HG02642 (cell line): Measurements from ENCODE around the gene B3GNT9.
"Not testable (repeated sequence)": the region's sequence is repeated elsewhere in the genome, so short reads cannot be mapped to it uniquely, and the experiment has no call there.

Source experiments
- ATAC-seq: cut with Tn5 transposase; IDR thresholded peaks from one replicate; pipeline ENCODE4 v1.9.1; 2021; ENCODE audit warnings: mild to moderate bottlenecking; ENCODE audit not compliant: unreplicated experiment, poor library complexity

Gene B3GNT9

GRCh38 chr16:67154578-67155294, 3.9 kb upstream of the B3GNT9 start:
- ATAC-seq = no peak

- no peak for ATAC-seq
Observed at GRCh38 chr16:67151431-67152097, 766 bp upstream of the B3GNT9 start.

DNA sequence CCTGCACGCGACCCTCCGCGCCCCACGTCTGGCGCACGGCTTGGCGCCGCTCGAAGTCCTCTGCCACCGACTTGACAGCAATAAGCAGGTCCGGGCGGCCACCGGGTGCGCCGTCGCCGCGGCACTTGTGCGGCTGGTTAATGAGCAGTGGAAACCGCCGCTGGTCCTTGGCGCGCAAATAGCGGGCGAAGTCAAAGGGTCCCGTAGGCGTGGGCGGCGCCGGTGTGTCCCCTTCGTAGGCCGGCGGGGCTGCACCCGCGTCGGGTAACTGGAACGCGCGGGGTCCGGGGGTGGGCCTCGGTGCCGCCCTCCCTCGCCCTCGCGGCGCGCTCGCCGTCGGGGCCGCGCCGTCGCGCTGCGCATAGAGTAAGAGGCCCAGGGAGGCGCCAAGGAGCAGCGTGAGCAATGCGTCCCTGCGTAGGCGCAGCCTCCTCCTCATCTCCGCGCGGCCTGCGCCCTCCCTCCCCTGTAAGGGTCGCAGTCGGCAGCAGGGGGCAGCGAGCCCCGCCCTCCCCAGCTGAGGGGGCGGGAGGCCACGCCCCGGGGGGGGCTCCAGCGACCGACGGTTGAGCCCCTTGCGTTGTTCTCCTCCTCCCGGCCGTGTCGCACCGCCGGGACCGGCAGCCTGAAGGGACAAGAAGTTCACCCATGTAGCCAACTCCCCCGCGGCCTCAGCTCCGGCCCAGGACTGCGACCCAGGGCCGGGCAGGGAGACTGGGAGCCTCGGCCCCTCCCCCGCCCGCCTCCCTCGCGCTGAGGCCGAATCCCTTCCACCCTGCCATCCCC, 558 bp downstream of the B3GNT9 start:
- ATAC-seq = peak; percentile 31

GRCh38 chr16:67149276-67150046, 1.3 kb downstream of the B3GNT9 start:
- ATAC-seq = no peak

DNA sequence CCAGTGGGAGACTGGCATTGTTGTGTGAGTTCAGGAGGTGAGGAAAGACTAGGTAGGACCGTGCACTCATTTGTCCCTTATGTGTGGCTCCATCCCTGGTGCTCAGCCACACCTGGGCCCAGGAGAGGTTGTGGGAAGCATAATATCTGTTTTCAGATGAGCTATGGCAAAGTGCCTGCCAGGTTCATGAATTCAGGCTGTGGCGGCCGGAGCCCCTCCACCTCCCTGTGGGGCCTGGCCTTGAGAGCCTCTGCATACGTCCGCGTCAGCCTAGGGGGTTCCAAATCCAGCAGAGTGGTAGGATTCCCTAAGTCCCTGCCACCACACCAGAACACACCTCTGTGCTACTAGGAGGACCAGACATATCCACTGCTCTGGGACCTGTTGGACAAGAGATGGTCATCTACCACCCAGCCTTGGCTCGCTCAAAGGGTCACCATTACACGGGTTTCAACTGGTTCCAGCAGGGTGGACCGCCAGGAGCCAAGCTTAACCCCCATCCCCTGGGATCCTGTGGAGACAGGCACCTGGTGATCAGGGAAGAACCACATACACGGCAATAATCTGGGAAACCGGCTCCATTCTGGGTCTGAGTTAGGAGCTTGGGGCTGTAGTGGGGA, 2.0 kb downstream of the B3GNT9 start:
- no peak for ATAC-seq

- no peak for ATAC-seq
Observed at GRCh38 chr16:67148221-67148620, 2.6 kb downstream of the B3GNT9 start.

- no peak for ATAC-seq
Observed at GRCh38 chr16:67147437-67148140, 3.2 kb downstream of the B3GNT9 start.

DNA sequence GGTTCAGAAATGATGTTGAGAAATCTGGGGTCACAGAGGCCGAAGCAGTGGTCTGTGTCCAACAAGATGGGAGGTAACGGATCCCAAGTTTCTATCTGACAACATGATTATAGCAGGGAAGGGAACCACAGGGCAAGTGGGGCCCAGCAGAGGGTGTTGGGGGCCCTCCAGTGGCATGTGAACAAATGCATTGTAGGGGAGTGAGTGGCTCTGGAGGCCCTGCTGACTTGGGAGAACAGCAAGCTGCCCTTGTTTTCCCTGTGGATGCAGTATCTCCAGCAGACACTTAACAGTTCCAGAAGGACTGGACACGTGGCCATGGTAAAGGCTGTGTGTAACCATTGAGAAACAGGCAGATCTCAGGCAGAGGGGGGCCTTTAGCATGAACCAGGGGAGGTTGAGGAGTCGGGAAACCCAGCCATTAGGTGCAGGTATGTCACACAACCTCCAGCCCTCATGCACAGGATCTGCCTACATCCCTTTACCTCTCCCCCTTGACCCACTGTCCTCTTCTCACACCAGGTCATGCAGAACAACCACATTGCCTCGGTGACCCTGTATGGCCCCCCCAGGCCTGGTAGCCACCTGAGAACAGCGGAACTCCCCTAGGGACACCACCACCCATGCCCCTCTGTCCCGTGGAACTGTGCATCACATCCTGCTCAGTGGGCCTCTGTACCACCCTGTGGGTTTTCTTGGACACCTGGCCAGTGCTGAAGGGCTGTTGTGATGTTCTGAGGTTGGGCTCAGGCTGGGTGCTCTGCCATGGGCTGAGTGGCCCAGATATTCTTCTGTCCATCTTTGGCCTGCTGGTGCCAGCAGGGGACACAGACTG, 4.1 kb downstream of the B3GNT9 start:
- ATAC-seq = no peak

DNA sequence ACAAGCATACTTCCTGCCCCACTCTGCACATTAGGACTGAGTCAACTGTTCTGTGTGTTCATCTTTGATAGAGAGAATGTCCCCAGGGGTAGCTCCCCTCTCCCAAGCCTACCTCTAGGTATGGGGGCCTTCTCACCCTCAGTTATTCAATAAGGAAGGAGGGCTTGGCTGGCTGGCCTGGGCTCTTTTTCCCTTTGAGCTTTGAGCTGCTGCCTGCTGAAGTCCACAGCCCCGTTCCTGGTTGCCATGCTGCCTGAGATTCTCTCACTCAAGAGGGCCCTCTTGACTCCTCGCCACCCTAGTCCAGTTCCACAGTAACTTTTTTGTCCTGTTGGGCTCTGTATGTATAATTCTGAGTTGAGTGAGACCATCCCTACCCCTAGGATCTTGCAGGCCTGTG, 5.1 kb downstream of the B3GNT9 start:
- ATAC-seq = no peak

DNA sequence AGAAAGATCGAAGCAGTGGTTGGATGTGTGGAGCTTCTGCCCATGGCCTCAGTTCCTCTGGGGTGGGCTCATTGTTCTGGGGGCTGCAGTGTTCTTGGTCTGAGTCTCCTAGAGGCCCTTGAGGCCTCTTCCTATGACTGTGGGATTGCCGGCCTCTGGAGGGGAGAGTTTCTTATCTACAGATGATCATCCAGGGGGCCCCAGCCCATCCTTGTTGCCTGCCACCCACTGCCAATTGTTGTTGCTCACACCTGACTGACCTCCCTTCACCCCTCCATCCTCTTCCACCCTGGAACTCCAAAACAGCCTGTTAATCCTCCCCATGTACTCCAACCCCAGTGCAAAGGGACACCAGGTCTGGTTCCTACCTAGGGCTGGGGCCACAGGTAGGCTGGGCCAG, 5.9 kb downstream of the B3GNT9 start:
- no peak for ATAC-seq

GRCh38 chr16:67142342-67142741, 8.5 kb downstream of the B3GNT9 start:
- no peak for ATAC-seq

GRCh38 chr16:67141391-67141790, 9.4 kb downstream of the B3GNT9 start:
- ATAC-seq = no peak

GRCh38 chr16:67137605-67138004, 13.2 kb downstream of the B3GNT9 start:
- ATAC-seq = no peak

- no peak for ATAC-seq
Observed at GRCh38 chr16:67129422-67129821, 21.4 kb downstream of the B3GNT9 start.

DNA sequence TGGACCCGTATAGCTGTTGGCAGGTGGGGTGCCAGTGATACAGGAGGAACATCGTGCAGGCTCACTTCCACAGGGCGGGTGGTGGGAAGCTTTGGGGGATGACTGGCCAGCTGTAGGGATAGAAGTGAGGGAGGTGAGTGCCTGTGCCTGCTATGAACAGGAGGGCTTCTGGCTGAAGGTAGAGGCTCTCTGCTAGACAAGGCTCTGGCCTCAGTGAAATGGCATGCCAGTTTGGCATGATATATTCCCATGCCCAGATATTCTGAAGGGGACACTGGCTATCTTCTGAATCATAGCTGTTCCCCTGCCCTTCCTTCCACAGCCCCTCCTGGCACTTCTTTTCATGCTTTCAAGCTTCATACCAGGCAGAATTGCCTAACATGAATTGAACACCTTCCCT, 21.9 kb downstream of the B3GNT9 start:
- ATAC-seq = no peak

GRCh38 chr16:67128417-67128816, 22.4 kb downstream of the B3GNT9 start:
- no peak for ATAC-seq

DNA sequence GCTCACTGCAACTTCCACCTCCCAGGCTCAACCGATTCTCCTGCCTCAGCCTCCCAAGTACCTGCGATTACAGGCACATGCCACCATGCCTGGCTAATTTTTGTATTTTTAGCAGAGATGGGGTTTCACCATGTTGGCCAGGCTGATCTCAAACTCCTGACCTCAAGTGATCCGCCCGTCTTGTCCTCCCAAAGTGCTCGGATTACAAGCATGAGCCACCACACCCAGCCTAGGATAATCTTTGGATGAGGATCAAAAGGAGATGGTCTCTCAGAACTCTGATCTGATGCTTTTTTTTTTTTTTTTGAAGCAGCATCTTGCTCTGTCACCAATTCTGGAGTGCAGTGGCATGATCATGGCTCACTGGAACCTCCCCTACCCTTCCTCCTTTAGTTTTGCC, 28.0 kb downstream of the B3GNT9 start:
- ATAC-seq = not testable (repeated sequence)

- ATAC-seq = no peak
Observed at GRCh38 chr16:67120025-67120424, 30.8 kb downstream of the B3GNT9 start.

- no peak for ATAC-seq
Observed at GRCh38 chr16:67117716-67118115, 33.1 kb downstream of the B3GNT9 start.
